Activated CD4-positive, alpha-beta T cell treated with anti-CD3 and anti-CD28 coated beads for 36 hours (primary cell): ENCODE measurements around the gene MALL. TPM values are rescaled to one million over a fixed set of nuclear protein-coding genes. Genes with fewer than 3 reads are reported as not detected.

Experiments used
- ATAC-seq: fragments of 200-7000 bp; cut with Tn5 transposase; one replicate; pipeline ENCODE4 v1.10.0; 2021; ENCODE audit warnings: mild to moderate bottlenecking, moderate library complexity
- CTCF ChIA-PET: fragments of 350-600 bp; sonication (Branson Sonifier 250); formaldehyde crosslinking; loops from one replicate; lab custom pipeline; 2021; ENCODE audit warnings: antibody characterized with exemption; lab: Charles Lee
- POLR2A ChIA-PET: fragments of 350-600 bp; sonication (Branson Sonifier 250); formaldehyde crosslinking; loops from one replicate; lab custom pipeline; 2021; ENCODE audit warnings: antibody characterized with exemption, inconsistent platforms; lab: Charles Lee
- DNase-seq: peaks from one replicate; pipeline ENCODE4 v3.0.0-alpha.2; 2020
- H3K27ac Mint-ChIP-seq: one replicate; pipeline ENCODE4 v1.8.0; 2021; ENCODE audit warnings: mixed read lengths
- H3K27me3 Mint-ChIP-seq: one replicate; pipeline ENCODE4 v1.8.0; 2021; ENCODE audit warnings: mixed read lengths
- H3K36me3 Mint-ChIP-seq: one replicate; pipeline ENCODE4 v1.8.0; 2021; ENCODE audit warnings: low read depth, mixed read lengths
- H3K4me1 Mint-ChIP-seq: one replicate; pipeline ENCODE4 v1.8.0; 2021; ENCODE audit warnings: mixed read lengths
- H3K4me3 Mint-ChIP-seq: one replicate; pipeline ENCODE4 v1.8.0; 2021; ENCODE audit warnings: mild to moderate bottlenecking, moderate library complexity, mixed read lengths
- H3K9me3 Mint-ChIP-seq: one replicate; pipeline ENCODE4 v1.8.0; 2021; ENCODE audit warnings: low read depth, mixed read lengths
- intact Hi-C, 2 experiments: fragments of 100-400 bp; cut with DNase I in 1 of 2; cut with micrococcal nuclease in 1 of 2; formaldehyde crosslinking; loops; one replicate each; pipeline versions ENCODE4 v1.14.2 to v1.15.1; 2022 to 2024; cut with DNase I, micrococcal nuclease
- total RNA-seq, 2 experiments: library from RNA; stranded (reverse); gene quantifications; one replicate each; pipeline ENCODE4 v1.2.3, GENCODE V29; 2021

MALL gene
- total RNA-seq, 2 experiments from 2014 or later, result 1.6 to 2.0 TPM

DNA sequence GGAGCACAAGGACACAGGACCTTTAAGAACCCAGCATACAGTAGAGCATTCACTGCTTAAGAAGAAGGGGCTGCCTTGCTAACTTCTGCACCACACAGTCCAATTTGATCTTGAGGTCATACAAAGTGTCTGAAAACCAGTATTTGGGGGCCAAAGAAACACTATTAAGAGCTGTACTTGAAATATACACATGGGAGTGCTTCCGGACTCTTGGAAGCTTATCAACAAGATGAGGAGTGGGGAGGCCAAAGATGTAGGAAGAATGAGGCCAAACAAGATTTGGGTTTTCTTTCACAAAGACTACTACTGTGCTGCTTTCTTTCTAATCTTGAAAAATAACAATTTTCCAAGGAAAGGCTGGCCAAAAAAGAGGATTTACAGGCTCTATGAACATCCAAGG lies 24.8 kb upstream of the MALL start:
- no peak for ATAC-seq
- intact Hi-C loops, result no loop called here
- POLR2A ChIA-PET, result no interaction called here
- Mint-ChIP-seq H3K36me3 (no peaks in the 10 kb centered on the region), H3K27me3 (peaks cover 5% of the 10 kb centered on the region), H3K4me1 (peaks cover 4% of the 10 kb centered on the region), H3K9me3 (no peaks in the 10 kb centered on the region), H3K27ac (no peak overlapping the region), H3K4me3 (no peak overlapping the region)
- no peak for DNase-seq
- CTCF ChIA-PET, result interaction anchor here (0.5 to 0.6 kb wide), 2 partner anchors 572 to 630 kb away, joined by 3 read pairs; no protein-coding TSS in a partner anchor

DNA sequence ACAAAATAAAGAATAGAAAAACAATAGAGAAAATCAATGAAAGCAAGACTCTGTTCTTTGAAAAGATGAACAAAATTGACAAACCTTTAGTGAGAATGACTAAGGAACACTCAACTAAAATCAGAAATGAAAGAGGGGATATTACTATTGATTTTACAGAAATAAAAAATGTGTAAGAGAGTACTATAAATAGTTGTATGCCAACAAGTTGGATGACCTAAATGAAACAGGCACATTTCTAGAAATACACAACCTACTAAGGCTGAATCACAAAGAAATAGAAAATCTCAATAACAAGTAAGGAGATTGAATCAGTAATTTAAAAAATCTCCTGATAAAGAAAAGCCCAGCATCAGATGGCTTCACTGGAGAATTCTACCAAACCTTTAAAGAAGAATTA lies 18.4 kb upstream of the MALL start:
- peaks cover 2% of the 10 kb centered on the region for H3K27me3 Mint-ChIP-seq
- no peak for DNase-seq
- intact Hi-C loops, result loop anchor here (1.0 kb wide), 1 partner anchor 16 kb away; no protein-coding TSS in a partner anchor
- POLR2A ChIA-PET, result no interaction called here
- CTCF ChIA-PET, result no interaction called here
- peaks cover 13% of the 10 kb centered on the region for H3K9me3 Mint-ChIP-seq
- H3K4me3 Mint-ChIP-seq, result no peak overlapping the region
- peaks cover 3% of the 10 kb centered on the region for H3K36me3 Mint-ChIP-seq
- peak; percentile 86 for ATAC-seq
- H3K27ac Mint-ChIP-seq, result peak overlapping the region; percentile 63
- H3K4me1 Mint-ChIP-seq, result peaks cover 36% of the 10 kb centered on the region

DNA sequence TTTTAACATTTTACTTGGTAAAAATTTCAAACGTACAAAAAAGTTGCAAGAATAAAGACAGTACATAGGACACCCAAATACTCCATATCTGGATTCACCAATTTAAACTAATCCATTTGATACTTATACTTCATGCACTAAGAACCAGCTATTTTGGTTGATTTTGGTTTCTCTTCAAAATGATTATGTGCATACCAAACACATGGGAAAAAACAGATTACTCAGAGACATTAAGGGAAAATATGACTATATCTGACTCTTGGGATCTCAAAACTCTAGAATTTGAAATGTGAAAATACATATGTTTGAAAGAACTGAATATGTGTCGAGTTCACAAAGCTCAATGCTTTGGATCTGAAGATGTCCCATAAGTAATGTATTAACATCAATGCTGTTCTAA lies 15.5 kb upstream of the MALL start:
- peaks cover 40% of the 10 kb centered on the region for H3K4me1 Mint-ChIP-seq
- peak; percentile 38 for ATAC-seq
- intact Hi-C loops, result loop anchor here in 1 of 2 experiments (2.0 kb wide), 1 partner anchor 18 kb away; no protein-coding TSS in a partner anchor
- peaks cover 13% of the 10 kb centered on the region for H3K9me3 Mint-ChIP-seq
- no peak overlapping the region for H3K4me3 Mint-ChIP-seq
- ChIA-PET CTCF (interaction anchor here (0.8 kb wide), 1 partner anchor 19 kb away, joined by 4 read pairs; no protein-coding TSS in a partner anchor), POLR2A (no interaction called here)
- peaks cover 3% of the 10 kb centered on the region for H3K36me3 Mint-ChIP-seq
- H3K27me3 Mint-ChIP-seq, result peaks cover 2% of the 10 kb centered on the region
- H3K27ac Mint-ChIP-seq, result no peak overlapping the region
- no peak for DNase-seq

DNA sequence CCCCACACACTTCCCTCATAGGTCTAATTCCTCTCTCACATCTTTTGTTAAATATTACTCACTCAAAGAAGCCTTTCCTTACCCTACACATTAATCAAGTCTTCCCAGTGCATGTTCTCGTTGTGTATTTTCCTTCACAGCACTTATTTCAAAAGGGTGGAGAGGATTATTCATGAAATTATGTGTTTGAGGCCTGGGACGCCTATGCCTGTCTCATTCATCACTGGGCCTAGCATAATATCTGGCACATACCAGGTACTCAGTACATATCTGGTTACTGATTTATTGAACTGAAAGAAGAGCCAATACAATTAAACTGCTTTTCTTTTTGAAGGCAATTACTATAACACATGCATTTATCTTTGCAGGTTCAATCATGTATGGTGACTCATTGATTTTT lies 15.1 kb upstream of the MALL start:
- no peak overlapping the region for H3K27ac Mint-ChIP-seq
- ChIA-PET CTCF (interaction anchor here (0.8 kb wide), 1 partner anchor 19 kb away, joined by 4 read pairs; no protein-coding TSS in a partner anchor), POLR2A (no interaction called here)
- peaks cover 2% of the 10 kb centered on the region for H3K27me3 Mint-ChIP-seq
- no peak for ATAC-seq
- peaks cover 3% of the 10 kb centered on the region for H3K36me3 Mint-ChIP-seq
- no peak overlapping the region for H3K4me3 Mint-ChIP-seq
- DNase-seq, result no peak
- H3K4me1 Mint-ChIP-seq, result peaks cover 44% of the 10 kb centered on the region
- peaks cover 13% of the 10 kb centered on the region for H3K9me3 Mint-ChIP-seq
- intact Hi-C loops, result loop anchor here in 1 of 2 experiments (2.0 kb wide), 1 partner anchor 18 kb away; no protein-coding TSS in a partner anchor

- Mint-ChIP-seq H3K27ac (no peak overlapping the region), H3K36me3 (no peaks in the 10 kb centered on the region), H3K4me3 (no peak overlapping the region), H3K27me3 (peaks cover 2% of the 10 kb centered on the region), H3K9me3 (no peaks in the 10 kb centered on the region), H3K4me1 (peaks cover 26% of the 10 kb centered on the region)
- DNase-seq, result no peak
- CTCF ChIA-PET, result no interaction called here
- intact Hi-C loops, result no loop called here
- POLR2A ChIA-PET, result no interaction called here
- ATAC-seq, result no peak
These were observed 11.3 kb upstream of the MALL start for GRCh38 chr2:110126906-110127305.

DNA sequence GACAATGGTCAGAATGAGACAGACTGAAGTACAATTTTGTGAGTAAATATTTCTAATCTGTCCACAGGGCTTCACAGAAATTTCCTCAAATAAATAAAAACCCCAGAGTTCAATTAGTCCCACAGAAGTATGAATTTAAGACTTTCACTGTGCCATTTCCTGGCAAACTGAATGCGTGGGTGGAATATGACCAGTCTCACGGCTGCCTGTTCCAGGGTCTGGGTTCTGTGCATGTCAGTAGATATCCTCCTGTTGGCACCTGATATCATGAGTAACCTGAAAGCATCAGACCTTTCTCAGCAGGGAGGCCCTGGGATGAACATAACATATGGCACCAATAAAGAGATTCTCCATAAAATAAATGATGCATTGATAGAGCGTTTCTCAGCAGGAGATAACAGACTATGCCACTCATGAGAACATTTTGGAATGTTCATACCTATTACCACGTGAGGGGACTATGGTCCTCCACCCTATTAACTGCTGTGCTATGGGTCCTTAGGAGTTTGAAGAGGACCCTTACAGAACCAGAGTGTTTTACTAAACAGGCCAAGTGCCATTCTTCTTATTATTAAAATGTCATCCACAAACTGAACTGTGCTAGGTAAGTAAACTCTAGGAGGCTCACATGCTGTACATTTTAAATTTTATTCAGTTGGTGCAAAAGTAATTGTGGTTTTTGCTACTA lies 10.6 kb upstream of the MALL start:
- intact Hi-C loops, result no loop called here
- ChIA-PET POLR2A (no interaction called here), CTCF (no interaction called here)
- Mint-ChIP-seq H3K27ac (no peak overlapping the region), H3K4me3 (no peak overlapping the region), H3K4me1 (peaks cover 19% of the 10 kb centered on the region), H3K36me3 (no peaks in the 10 kb centered on the region), H3K9me3 (no peaks in the 10 kb centered on the region), H3K27me3 (peaks cover 2% of the 10 kb centered on the region)
- ATAC-seq (peak; percentile 36), DNase-seq (no peak)

DNA sequence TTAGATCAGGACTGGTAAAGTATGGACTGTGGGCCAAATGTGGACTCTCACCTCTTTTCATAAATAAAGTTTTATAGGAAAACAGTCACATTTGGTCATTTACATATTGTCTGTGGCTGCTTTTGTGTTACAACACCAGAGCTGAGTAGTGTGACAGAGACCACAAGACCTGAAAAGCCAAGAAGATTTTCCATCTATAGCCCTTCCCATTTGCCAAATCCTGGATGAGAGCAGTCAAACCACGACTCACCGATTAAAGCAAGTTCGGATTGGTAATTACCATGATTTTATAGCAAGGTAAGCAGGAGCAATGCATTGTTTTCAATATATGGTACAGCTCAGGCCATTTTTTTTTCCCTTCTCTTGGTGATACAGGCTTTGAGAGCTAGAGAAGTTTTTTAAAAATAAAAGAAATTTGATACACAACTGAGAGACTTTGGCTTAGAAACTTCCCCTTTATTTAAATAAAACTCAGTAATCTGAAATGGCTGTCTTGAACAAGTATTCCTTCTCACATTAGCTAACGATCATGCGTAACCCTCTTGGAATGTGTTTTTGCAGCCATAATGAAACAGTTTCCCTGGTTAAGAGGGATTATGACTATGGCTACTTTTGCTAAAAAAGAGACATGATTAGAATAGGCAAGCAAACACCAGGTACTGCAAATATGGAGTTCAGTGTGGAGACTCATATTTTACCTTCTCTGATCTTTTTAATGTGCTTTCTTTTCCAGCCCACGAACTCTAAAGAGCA lies 9.5 kb upstream of the MALL start:
- Mint-ChIP-seq H3K27me3 (peaks cover 2% of the 10 kb centered on the region), H3K9me3 (no peaks in the 10 kb centered on the region), H3K4me3 (no peak overlapping the region), H3K27ac (no peak overlapping the region), H3K36me3 (no peaks in the 10 kb centered on the region), H3K4me1 (peaks cover 11% of the 10 kb centered on the region)
- ChIA-PET CTCF (interaction anchor here (0.6 to 0.8 kb wide), 2 partner anchors 17 to 32 kb away, joined by 3 read pairs; no protein-coding TSS in a partner anchor), POLR2A (no interaction called here)
- DNase-seq, result no peak
- no peak for ATAC-seq
- intact Hi-C loops, result no loop called here

DNA sequence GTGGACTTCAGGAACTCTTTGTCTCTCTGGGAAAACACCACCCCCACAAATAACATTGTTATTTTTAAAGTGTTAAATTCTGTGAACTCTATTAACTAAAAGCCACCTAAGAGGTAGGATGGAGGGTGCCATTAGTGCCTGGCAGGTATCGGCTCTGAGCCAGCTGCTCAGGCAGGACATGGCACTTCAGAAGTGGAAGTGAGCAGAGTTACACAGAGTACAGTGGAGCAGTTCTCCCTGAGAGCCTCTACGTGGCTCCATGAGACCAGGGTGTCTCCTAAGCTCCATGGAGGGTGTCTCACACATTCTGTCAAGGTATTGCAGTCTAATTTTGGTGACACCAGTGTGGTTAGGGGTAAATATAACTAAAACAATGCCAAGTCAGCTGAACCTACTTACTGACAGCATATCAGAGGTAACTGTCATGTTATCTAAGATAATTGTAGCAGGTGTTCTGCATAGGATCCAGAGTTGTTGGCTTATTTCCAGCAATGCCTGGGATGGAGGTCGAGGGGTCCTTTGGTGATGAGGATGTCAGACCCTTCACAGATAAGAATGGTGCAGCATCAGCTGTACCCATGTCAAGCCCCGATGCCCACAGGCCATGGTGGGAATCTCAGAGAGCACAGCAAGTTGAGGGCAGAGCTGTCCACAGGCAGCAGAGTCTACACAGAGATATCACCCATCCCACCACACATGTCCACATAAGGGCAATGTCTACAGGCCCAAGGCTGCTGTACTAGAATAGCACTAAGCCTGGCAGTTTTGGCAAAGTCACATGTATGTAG lies 8.6 kb upstream of the MALL start:
- Mint-ChIP-seq H3K4me3 (no peak overlapping the region), H3K9me3 (no peaks in the 10 kb centered on the region), H3K36me3 (no peaks in the 10 kb centered on the region), H3K4me1 (peaks cover 11% of the 10 kb centered on the region), H3K27me3 (peaks cover 5% of the 10 kb centered on the region), H3K27ac (no peak overlapping the region)
- POLR2A ChIA-PET, result no interaction called here
- no peak for DNase-seq
- CTCF ChIA-PET, result interaction anchor here (0.6 to 0.8 kb wide), 3 partner anchors 18 to 82 kb away, joined by 3 read pairs; no protein-coding TSS in a partner anchor
- intact Hi-C loops, result no loop called here
- ATAC-seq, result no peak

DNA sequence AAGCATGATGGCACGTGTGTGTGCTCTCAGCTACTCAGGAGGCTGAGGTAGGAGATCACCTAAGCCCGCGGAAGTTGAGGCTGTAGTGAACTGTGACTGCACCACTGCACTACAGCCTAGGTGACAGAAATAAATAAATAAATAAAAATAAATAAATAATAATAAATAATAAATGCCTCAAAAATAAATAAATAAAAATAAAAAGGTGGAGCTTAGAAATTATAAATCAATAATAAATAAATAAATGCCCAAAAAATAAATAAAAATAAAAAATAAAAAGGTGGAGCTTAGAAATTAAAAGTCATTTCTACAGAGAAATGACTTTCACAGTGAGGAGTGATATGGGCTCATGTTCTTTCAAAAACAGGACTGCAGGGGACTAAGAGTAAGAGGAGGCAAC lies 6.0 kb upstream of the MALL start:
- POLR2A ChIA-PET, result no interaction called here
- Mint-ChIP-seq H3K36me3 (no peaks in the 10 kb centered on the region), H3K4me1 (peaks cover 8% of the 10 kb centered on the region), H3K27me3 (peaks cover 22% of the 10 kb centered on the region), H3K9me3 (no peaks in the 10 kb centered on the region), H3K4me3 (no peak overlapping the region), H3K27ac (no peak overlapping the region)
- no peak for ATAC-seq
- no peak for DNase-seq
- intact Hi-C loops, result no loop called here
- CTCF ChIA-PET, result no interaction called here

GRCh38 chr2:110121052-110121334 lies 5.4 kb upstream of the MALL start:
- CTCF ChIA-PET, result no interaction called here
- Mint-ChIP-seq H3K9me3 (no peaks in the 10 kb centered on the region), H3K36me3 (no peaks in the 10 kb centered on the region), H3K4me1 (peaks cover 5% of the 10 kb centered on the region), H3K27ac (no peak overlapping the region), H3K27me3 (peaks cover 26% of the 10 kb centered on the region), H3K4me3 (no peak overlapping the region)
- intact Hi-C loops, result no loop called here
- DNase-seq (no peak), ATAC-seq (no peak)
- POLR2A ChIA-PET, result no interaction called here

DNA sequence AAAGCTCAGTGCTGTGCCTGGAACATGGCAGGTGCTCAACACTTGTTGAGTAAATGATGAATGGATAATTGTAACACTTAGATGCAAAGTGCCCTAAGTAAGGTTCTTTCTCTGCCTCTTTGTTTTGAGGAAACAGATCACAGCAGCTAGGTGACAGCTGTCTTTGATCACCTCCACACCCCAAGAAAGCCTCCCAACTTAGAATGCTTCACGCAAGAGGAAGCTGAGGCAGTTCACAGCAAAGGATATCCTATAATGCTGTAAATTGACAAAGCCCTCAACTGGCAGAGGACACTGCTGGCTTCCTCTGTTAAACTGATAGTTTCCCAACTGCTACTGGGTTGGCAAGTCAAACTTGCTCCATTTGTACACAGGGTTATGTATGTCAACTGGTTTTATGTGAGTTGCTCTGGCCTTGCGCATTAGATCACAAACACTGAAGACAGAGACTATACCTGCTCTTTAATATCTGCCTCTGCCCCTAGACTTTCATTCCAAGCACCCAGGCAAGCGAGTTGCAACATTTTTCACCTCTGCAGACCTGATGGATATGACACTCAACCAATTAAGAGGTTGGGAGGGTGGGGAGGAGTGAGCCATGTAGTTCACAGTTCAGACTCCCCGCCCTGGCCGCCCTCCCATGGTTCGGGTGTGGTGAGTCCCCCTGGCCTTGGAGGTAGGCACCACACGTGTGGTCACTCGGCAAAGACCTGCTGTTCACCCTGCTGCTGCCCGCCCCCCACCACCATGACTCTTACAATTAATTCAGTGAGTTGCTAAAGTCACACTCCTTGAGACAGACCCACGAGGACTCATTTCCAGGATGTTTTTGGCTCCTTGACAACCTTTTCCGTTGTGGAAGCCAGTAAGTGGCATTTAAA lies 4.8 kb upstream of the MALL start:
- Mint-ChIP-seq H3K4me3 (no peak overlapping the region), H3K4me1 (no peaks in the 10 kb centered on the region), H3K36me3 (no peaks in the 10 kb centered on the region), H3K9me3 (no peaks in the 10 kb centered on the region), H3K27ac (no peak overlapping the region), H3K27me3 (peaks cover 26% of the 10 kb centered on the region)
- ChIA-PET POLR2A (no interaction called here), CTCF (no interaction called here)
- intact Hi-C loops, result no loop called here
- DNase-seq, result no peak
- ATAC-seq, result no peak
